Body of pancreas (tissue), 4 donors: ENCODE data around the gene AJM1.

Source experiments
- CTCF ChIP-seq, 7 experiments: fragments of 450-650 bp in 4 of 7; fragments of 200-600 bp in 3 of 7; sonication (generic) in 3 of 7; IDR thresholded peaks; one replicate each; pipeline ENCODE4 v1.5.1; 2016 to 2019; ENCODE audit warnings: antibody characterized with exemption in 7 of 7
- POLR2A ChIP-seq, 3 donors: fragments of 450-650 bp; IDR thresholded peaks; one replicate each; pipeline ENCODE4 v1.6.1; 2016; ENCODE audit warnings: antibody characterized with exemption in 3 of 3, mild to moderate bottlenecking in 2 of 3

GRCh38 chr9:136840140-136840876 is 2.0 kb upstream of the AJM1 start:
- TF ChIP-seq CTCF (IDR thresholded peaks at IDR 0.05) (no peak), POLR2A (IDR thresholded peaks at IDR 0.05) (no peak)
